GM18951 (cell line): ENCODE data around the gene YKT6.

Experiments
- POLR2A ChIP-seq: IDR thresholded peaks from 4 replicates; pipeline ENCODE4 v1.6.1; 2011; ENCODE audit warnings: mild to moderate bottlenecking; ENCODE audit not compliant: insufficient read length, insufficient read depth; ENCODE audit errors: extremely low read depth
- in situ Hi-C: fragments of 300-500 bp; cut with MboI; formaldehyde crosslinking; loops from one replicate; pipeline ENCODE4 v1.12.0; 2022; ENCODE audit warnings: low sequenced_read_pairs, mixed read lengths, inconsistent platforms; ENCODE audit not compliant: unreplicated experiment

Gene YKT6

DNA sequence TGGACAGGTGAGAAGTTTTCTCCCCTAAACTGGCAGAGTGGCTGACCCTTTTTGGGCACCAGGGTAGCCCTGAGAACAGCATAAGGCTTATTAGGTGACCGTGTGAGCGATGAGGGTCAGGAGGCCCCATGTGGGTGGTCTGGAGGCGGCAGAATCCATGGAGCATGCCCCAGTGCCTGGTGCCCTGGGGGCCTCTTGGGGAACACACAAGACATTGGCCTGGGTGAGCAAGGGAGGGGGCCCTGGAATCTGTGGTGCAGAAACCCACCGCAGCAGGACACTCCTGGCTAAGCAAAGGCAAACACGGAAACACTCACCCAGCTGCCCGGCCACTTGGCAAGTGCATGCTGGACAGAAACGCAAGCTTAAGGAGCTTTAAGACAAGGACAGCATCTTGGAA lies 29.5 kb downstream of the YKT6 start:
- in situ Hi-C loops: loop anchor here (25.0 kb wide), 1 partner anchor 257 kb away; the partner anchor contains the start of gene NUDCD3
- TF ChIP-seq POLR2A: no peak

DNA sequence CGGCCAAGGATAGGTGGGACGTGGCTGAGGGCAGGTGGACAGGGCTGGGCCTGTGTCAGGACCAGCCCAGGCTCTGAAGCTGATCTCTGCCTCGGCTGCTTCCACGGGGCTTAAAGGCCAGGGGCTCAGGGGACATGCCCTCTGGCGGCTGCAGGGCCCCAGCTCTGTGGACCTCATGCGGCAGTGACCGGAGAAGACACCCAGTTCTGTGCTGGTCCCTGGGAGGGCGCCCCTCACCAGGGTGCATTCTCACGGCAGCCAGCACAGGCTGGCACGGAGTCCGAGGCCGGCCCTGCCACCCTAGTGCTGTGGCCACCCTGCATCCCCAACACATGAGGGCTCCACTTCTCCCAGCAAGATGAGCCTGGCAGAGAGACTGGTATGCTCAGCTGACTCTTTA lies 30.3 kb downstream of the YKT6 start:
- no peak for TF ChIP-seq POLR2A
- in situ Hi-C loops: loop anchor here (25.0 kb wide), 1 partner anchor 256 kb away; the partner anchor contains the start of gene NUDCD3

DNA sequence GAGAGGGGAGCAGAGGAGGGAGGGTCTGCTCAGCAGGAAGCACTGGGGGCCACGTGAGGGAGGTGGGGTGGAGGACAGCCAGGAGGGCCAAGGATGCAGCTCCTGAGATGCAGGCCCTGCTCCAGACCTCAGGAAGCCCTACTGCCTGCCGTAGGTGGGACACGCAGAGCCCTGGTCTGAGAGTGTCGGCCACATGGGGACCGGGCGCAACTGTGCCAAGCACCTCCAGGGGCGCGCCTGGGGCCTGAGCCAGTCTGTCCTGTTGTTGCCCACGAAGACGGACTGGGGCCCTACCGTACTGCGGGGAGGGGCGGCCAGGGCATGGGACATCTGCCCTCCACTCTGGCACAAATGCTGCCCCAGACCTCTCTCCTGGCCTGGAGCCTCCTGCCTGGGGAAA lies 31.6 kb downstream of the YKT6 start:
- in situ Hi-C loops: loop anchor here (25.0 kb wide), 1 partner anchor 255 kb away; the partner anchor contains the start of gene NUDCD3
- no peak for TF ChIP-seq POLR2A

DNA sequence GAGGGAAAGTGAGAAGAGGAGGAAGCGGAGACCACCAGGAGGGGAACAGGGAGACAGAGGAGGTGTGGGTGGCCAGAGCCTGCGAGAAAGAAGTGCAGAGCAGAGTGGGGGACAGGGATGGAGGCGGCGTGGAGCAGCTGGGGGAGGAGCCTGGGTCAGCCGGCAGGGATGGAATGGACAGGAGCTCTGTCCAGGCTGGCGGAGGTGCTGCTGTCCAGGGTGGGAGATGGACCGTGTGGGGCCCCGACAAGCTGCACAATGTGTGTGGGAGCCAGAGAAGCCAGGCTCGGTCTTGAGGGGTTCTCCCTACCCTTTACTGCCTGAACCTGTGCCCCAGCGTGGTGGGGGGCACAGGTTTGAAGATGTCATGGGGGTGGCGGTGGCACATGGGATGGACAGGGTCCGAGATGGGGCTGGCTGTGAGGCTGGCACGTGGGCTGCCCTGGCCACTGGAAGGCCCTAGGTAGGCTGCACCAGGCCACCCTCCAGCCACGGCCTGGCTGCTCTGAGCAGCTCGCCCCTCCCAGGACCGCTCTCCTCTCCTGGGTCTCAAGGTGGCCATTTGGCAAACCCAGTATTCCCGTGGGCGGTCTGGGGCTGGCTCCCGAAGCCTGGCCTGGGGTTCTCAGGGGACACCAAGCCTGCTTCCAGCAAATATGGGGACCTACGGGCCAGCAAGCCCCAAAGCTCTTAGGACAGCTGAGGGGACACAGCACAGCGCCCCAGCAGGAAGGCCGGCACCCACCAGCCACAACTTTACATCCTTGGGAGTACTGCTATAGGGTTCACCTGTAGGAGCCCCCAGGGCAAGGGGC lies 32.3 kb downstream of the YKT6 start:
- in situ Hi-C loops: loop anchor here (25.0 kb wide), 1 partner anchor 254 kb away; the partner anchor contains the start of gene NUDCD3
- TF ChIP-seq POLR2A: no peak

DNA sequence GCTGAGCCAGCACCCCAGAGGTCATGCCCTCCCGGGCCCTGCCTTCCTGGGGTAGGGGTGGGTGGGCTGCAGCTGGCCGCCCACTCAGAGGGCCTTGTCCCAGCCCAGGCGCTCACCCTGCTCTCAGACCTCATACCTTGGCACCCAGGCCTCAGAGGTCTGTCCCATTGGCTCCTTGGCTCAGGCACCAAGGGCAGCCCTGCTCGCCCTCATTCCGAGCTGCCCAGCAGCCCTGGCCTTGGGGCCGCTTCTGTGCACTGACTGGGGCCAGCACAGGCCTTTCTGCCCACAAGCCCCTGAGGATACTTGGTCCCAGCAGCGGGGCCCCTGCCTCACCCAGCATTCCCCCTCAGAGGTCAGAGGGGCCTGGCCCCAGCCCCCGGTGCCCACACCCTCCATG lies 34.3 kb downstream of the YKT6 start:
- in situ Hi-C loops: loop anchor here (25.0 kb wide), 1 partner anchor 252 kb away; the partner anchor contains the start of gene NUDCD3

DNA sequence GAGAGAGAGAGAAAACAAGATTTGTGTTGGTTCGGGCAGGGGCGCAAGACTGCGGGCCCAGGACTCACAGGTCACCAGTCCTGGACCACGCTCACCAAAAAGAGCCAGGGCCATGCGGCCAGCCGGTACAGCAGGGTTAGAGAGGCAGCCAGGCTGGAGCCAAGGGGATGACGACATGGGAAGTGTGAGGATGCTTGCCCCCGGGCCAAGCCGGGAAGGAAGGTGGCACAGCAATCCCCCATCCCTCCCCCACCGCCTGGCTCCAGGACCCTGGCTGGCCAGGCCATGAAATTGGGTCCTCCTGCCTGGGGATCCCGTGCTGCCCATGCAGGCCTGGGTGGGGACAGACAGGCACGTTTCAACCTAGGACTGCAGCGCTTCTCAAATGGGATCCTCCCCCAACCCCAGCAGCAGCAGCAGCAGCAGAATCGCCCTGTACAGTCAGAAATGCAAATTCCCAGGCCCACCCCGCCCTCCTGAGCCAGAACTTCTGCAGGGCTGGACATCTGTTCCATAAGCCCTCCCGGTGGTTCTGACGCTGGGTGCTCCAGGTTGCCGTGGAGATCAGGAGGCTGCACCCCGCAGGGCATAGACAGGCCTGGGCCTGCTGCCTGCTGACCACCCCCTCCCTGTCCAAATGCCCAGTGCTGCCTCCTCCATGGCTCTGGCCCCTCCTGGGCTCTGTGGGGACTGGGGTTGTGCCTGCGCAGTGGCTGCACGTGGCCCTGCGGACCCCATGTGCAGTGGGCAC lies 35.0 kb downstream of the YKT6 start:
- no peak for TF ChIP-seq POLR2A
- in situ Hi-C loops: loop anchor here (25.0 kb wide), 1 partner anchor 252 kb away; the partner anchor contains the start of gene NUDCD3

More for the DNA sequence above, 34.3 kb downstream of the YKT6 start:
- TF ChIP-seq POLR2A: no peak

DNA sequence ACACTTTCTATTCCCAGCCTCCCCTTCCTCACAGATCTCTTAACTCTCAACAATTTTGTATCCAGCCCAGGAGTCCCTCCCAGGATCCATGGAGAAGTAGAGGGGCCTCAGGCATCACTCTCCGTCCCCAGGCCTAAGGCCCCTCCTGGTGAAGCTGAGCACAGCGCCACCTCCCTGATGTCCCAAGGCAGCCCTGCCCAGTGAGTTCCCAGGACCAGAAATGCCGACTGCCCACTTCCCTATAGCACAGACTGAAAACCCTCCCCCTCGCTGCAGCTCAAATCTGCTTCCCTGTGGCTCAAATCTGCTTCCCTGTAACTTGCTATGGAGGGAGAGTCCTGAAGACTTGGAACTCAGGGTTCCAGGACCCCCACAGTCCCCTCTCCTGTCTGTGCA lies 35.6 kb downstream of the YKT6 start:
- TF ChIP-seq POLR2A: no peak
- in situ Hi-C loops: loop anchor here (25.0 kb wide), 1 partner anchor 251 kb away; the partner anchor contains the start of gene NUDCD3

DNA sequence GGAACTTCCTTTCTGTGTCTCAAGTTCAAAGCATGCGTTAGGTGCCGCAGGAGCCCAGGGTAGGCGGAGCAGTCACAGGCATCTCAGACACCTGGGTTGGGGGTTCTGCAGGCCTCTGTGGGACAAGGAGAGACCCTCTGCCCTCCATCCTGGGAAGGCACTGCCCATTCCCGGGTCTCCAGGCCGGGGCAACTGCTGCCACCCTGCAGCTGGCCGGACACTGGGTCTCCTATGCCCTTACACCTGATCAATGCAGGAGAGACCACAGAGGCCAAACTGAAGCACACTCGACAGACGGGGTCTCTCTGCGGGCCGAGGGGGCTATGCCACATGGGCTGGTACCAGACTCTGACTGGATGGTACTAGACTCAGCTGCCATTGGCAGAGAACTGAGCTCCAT lies 36.9 kb downstream of the YKT6 start:
- in situ Hi-C loops: loop anchor here (25.0 kb wide), 1 partner anchor 250 kb away; the partner anchor contains the start of gene NUDCD3
- no peak for TF ChIP-seq POLR2A

DNA sequence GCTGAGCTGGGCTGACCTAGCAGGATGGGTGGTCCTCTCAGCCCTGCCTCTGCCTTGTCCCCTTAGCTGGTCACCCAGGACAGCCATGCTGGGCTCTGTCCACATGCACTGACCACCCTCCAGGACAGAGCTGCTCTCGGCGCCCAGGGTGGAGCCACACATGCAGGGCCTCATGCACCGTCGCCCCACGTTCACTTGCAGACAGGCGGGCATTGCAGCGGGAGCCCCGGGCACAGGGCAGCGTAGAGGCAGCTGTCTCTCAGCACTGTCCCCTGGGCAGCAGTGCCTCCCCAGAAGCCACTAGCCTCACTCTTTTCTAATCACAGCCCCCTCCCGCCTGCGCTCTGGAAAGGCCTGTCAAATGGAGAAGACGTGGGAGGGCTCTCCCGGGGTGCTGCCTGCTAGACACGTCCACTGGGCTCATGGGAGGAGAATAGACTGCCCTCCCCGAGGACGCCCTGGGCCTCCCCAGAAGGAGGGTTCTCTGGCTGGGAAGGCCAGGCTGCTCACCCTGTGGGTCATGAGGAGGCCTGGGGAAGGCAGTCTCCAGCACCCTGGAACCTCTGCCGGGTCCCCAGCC lies 37.4 kb downstream of the YKT6 start:
- in situ Hi-C loops: loop anchor here (25.0 kb wide), 1 partner anchor 249 kb away; the partner anchor contains the start of gene NUDCD3
- no peak for TF ChIP-seq POLR2A

DNA sequence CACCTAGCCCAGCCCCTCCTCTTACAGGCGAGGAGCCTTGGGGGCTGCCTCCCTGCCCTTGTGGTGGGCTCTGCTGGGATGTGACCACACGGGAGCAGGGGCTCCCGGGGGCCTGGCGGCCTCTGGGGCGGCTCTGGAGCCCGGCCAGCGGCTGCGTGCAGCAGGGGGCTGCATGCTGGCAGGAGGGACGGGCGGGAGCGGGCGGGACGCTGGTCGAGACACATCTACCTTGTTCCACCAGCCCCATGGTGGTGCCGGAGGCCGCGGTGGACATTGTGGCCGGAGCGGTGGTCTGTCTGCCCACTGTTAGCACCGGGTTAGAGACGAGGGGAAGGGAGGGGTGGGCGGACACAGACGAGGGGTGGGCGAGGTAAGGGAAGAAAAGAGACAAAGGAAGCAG lies 38.6 kb downstream of the YKT6 start:
- TF ChIP-seq POLR2A: no peak
- in situ Hi-C loops: loop anchor here (25.0 kb wide), 1 partner anchor 248 kb away; the partner anchor contains the start of gene NUDCD3

DNA sequence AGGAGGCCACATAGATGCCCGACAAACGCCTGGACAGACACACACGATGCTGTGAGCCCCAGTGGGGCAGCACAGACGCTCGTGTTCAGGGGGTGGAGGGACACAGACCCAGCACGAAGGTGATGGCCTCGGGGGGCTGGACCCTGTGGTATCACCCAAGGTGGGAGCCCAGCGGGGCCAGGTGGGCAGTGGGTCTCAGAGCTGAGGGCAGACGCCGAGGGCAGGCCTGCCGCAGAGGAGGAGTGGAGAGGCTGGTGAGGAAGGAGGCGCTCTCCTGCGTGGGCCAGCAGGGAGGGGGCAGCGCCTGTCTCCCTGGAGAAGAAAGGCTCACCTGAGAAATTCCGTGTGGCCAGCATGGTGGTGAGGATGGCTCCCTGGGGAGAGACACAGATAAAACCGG lies 39.6 kb downstream of the YKT6 start:
- in situ Hi-C loops: loop anchor here (25.0 kb wide), 1 partner anchor 247 kb away; the partner anchor contains the start of gene NUDCD3
- no peak for TF ChIP-seq POLR2A

DNA sequence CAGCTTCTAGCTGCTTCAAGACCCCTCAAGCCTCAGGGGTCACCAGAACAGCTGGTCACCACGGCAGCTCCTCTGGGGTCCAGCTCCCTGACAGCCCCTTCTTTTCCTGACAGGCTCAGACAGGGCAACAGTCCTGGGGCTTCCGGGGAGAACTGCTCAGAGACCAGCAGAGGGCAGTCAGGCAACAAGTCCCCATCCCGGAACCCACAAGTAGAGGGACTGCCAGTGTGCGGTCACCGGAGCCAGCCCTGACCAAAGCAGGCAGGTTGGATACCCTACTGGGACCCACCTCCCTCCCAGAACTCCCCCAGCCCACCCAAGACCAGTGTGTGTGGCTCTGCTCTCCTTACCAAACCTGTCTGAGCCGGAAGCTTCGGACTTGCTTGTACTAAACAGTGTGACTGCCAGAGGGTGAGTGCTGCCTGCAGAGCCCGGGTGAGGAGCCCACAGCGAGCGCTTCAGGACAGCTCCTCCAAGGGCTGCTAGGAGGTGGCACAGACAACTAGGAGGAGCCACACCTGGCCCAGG lies 40.3 kb downstream of the YKT6 start:
- in situ Hi-C loops: loop anchor here (25.0 kb wide), 1 partner anchor 246 kb away; the partner anchor contains the start of gene NUDCD3
- no peak for TF ChIP-seq POLR2A
